Heart left ventricle (tissue), 16 donors: ENCODE measurements around the gene CLPTM1. TPM values are rescaled to one million over a fixed set of nuclear protein-coding genes. Genes with fewer than 3 reads are reported as not detected.
A peak's percentile ranks its signal among the peaks of the same experiment; 100 is the strongest.

Source experiments
- ATAC-seq, 4 donors: fragments of 200-7000 bp; cut with Tn5 transposase; one replicate each; pipeline ENCODE4 v1.9.1; 2020 to 2022; ENCODE audit warnings: moderate library complexity in 4 of 4, mild to moderate bottlenecking in 3 of 4, moderate number of reproducible peaks in 1 of 4
- DNase-seq, 5 donors: peaks; one replicate each; pipeline ENCODE4 v3.0.0-alpha.2; 2020
- H3K27ac ChIP-seq, 12 donors: fragments of 200-600 bp; sonication (generic) in 4 of 12; one replicate each; pipeline versions ENCODE4 v1.5.0 to v1.8.0; 2016 to 2022; ENCODE audit warnings: mild to moderate bottlenecking in 2 of 12
- H3K27me3 ChIP-seq, 9 donors: fragments of 200-600 bp; sonication (generic) in 2 of 9; one replicate each; pipeline versions ENCODE4 v1.5.1 to v1.8.0; 2016 to 2022; ENCODE audit warnings: mild to moderate bottlenecking in 3 of 9
- H3K36me3 ChIP-seq, 9 donors: fragments of 200-600 bp; sonication (generic) in 2 of 9; one replicate each; pipeline versions ENCODE4 v1.5.0 to v1.8.0; 2018 to 2022; ENCODE audit warnings: mild to moderate bottlenecking in 2 of 9
- H3K4me1 ChIP-seq, 12 donors: fragments of 200-600 bp; sonication (generic) in 4 of 12; one replicate each; pipeline versions ENCODE4 v1.5.0 to v1.8.0; 2016 to 2022; ENCODE audit warnings: mild to moderate bottlenecking in 3 of 12
- H3K4me3 ChIP-seq, 12 donors: fragments of 200-600 bp; sonication (generic) in 4 of 12; one replicate each; pipeline versions ENCODE4 v1.5.0 to v1.8.0; 2017 to 2022; ENCODE audit warnings: mild to moderate bottlenecking in 9 of 12, moderate library complexity in 4 of 12
- H3K9me3 ChIP-seq, 12 donors: fragments of 200-600 bp; sonication (generic) in 4 of 12; one replicate each; pipeline versions ENCODE4 v1.5.0 to v1.8.0; 2016 to 2022; ENCODE audit warnings: mild to moderate bottlenecking in 1 of 12
- POLR2A ChIP-seq, 2 donors: fragments of 450-650 bp; IDR thresholded peaks; one replicate each; pipeline ENCODE4 v1.6.1; 2017; ENCODE audit warnings: antibody characterized with exemption in 2 of 2, mild to moderate bottlenecking in 2 of 2, moderate library complexity in 2 of 2
- WGBS, 4 donors: extraction: QIAGEN DNeasy Blood & Tissue Kit in 2 of 4; methylation state at CpG; one replicate each; pipeline versions ENCODE4 v1.1.5 to v1.1.7; 2013 to 2018; 5-methylcytosine and 5-hydroxymethylcytosine counted together
- intact Hi-C, 10 donors: fragments of 100-400 bp; cut with DNase I; formaldehyde crosslinking; loops; one replicate each; pipeline versions ENCODE4 v1.11.1 to v1.14.2; 2022
- polyA plus RNA-seq, 2 donors: library from polyadenylated mRNA; stranded (reverse); fragments of 200-250 nt; gene quantifications; one replicate each; pipeline ENCODE4 v1.2.3, GENCODE V29; 2013
- total RNA-seq, 9 donors: library from RNA; depleted of rRNA in 2 of 9; stranded (reverse); fragments of >200 nt in 2 of 9; fragmentation: NEBNext Ultra II Directional in 3 of 9; extraction: Animal tissue kit (Norgen Biotek cat#: 25700) in 3 of 9; gene quantifications; one replicate each; pipeline versions ENCODE4 v1.1.0 to v1.2.4, GENCODE V29; 2016 to 2023
- TF ChIP-seq, protein P1 (sequence below), 12 donors: fragments of 200-600 bp; sonication (generic) in 4 of 12; IDR thresholded peaks; one replicate each; pipeline versions ENCODE4 v1.5.0 to v1.8.0; 2018 to 2022; ENCODE audit warnings: antibody characterized with exemption in 12 of 12, mild to moderate bottlenecking in 5 of 12
- donor health status: ischemic (EF 13 %, LVEDD 7.1; RV severe dilation, severe dysfunction).
- donor health status: healthy with polysubstance abuse.
- donor health status: DM: no; HTN: yes; CAD: no.
- donor health status: DM: no; HTN: no; CAD: no.
- donor health status: ischemic (EF 25% LVEDD 6.9; RV normal size, moderate dysfunction).
- donor health status: ischemic (EF 25% LVEDD 5.7; RV mildly dilated, moderate dysfunction).
- donor health status: healthy.
- donor health status: DM: yes; HTN: yes; CAD: no.
- donor health status: ischemic (EF 35%, LVEDD 5.7; RV mildly dilated, moderate dysfunction).
- donor health status: nonischemic (EF 11% LVEDD 7.7; RV severe dilation, severe dysfunction).
- donor health status: DM: yes; HTN: yes; CAD: no.
- donor health status: PGD.
- donor health status: ischemic (EF 29% LVEDD 5.4; RV normal size, mild dysfunction).
- donor health status: nonischemic (EF 23%, LVEDD 6.1; RV moderate dilation, normal function).

Gene CLPTM1
- total and polyA plus RNA-seq, 11 donors: 89.2 to 120 (median 96.0) TPM

- DNase-seq (no peak), ATAC-seq (no peak)
- H3K4me1 ChIP-seq: peaks cover 0 to 15% (median 0%) of the 10 kb centered on the region in 12 donors
- no peak overlapping the region for H3K4me3 ChIP-seq
- H3K36me3 ChIP-seq: no peaks in the 10 kb centered on the region
- no peak overlapping the region for H3K27ac ChIP-seq
- TF ChIP-seq, protein P1, sequence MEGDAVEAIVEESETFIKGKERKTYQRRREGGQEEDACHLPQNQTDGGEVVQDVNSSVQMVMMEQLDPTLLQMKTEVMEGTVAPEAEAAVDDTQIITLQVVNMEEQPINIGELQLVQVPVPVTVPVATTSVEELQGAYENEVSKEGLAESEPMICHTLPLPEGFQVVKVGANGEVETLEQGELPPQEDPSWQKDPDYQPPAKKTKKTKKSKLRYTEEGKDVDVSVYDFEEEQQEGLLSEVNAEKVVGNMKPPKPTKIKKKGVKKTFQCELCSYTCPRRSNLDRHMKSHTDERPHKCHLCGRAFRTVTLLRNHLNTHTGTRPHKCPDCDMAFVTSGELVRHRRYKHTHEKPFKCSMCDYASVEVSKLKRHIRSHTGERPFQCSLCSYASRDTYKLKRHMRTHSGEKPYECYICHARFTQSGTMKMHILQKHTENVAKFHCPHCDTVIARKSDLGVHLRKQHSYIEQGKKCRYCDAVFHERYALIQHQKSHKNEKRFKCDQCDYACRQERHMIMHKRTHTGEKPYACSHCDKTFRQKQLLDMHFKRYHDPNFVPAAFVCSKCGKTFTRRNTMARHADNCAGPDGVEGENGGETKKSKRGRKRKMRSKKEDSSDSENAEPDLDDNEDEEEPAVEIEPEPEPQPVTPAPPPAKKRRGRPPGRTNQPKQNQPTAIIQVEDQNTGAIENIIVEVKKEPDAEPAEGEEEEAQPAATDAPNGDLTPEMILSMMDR (IDR thresholded peaks at IDR 0.05): no peak
- no peak for TF ChIP-seq POLR2A (IDR thresholded peaks at IDR 0.05)
- intact Hi-C loops: no loop called here
- H3K27me3 ChIP-seq: no peaks in the 10 kb centered on the region
- WGBS, 4 donors: 84 to 93% (median 85%) methylated on average over 4 of the region's 4 CpGs
- no peaks in the 10 kb centered on the region for H3K9me3 ChIP-seq
Observed at GRCh38 chr19:44931541-44931940, 23.6 kb upstream of the CLPTM1 start.

GRCh38 chr19:44939668-44940067 lies 15.5 kb upstream of the CLPTM1 start:
- Histone ChIP-seq H3K27me3 (no peaks in the 10 kb centered on the region), H3K9me3 (no peaks in the 10 kb centered on the region), H3K36me3 (no peaks in the 10 kb centered on the region), H3K4me1 (peaks cover 0 to 12% (median 0%) of the 10 kb centered on the region in 12 donors), H3K27ac (no peak overlapping the region), H3K4me3 (no peak overlapping the region)
- WGBS, 4 donors: 71 to 88% (median 81%) methylated on average over 5 of the region's 5 CpGs
- intact Hi-C loops: no loop called here
- TF ChIP-seq POLR2A (IDR thresholded peaks at IDR 0.05): no peak
- TF ChIP-seq, protein P1 (IDR thresholded peaks at IDR 0.05): no peak
- no peak for ATAC-seq
- DNase-seq: peak in 1 of 5 donors; percentile 5

GRCh38 chr19:44942067-44942571 lies 13.1 kb upstream of the CLPTM1 start, which contains the start of gene APOC4:
TSS of gene APOC4 (plus strand) at chr19:44942237. CDS start at chr19:44942278, 41 bp downstream.
- no peaks in the 10 kb centered on the region for H3K27me3 ChIP-seq
- intact Hi-C loops: no loop called here
- 88 to 91% (median 88%) methylated on average over 14 of the region's 14 CpGs for WGBS, 4 donors

GRCh38 chr19:44943801-44944249 lies 11.4 kb upstream of the CLPTM1 start:
- WGBS, 4 donors: 39 to 50% (median 42%) methylated on average over 10 of the region's 10 CpGs
- peak overlapping the region in 1 of 12 donors; percentile 46 for H3K27ac ChIP-seq
- intact Hi-C loops: no loop called here

More at GRCh38 chr19:44942067-44942571, 13.1 kb upstream of the CLPTM1 start, which contains the start of gene APOC4:
- ATAC-seq (no peak), DNase-seq (peak in 1 of 5 donors; percentile 28)
- Histone ChIP-seq H3K27ac (no peak within 1 kb of the TSS), H3K4me1 (peaks cover 0 to 10% (median 0%) of the 10 kb centered on the region in 12 donors), H3K4me3 (no peak within 1 kb of the TSS), H3K36me3 (no peaks in the 10 kb centered on the region), H3K9me3 (no peaks in the 10 kb centered on the region)
- no peak for TF ChIP-seq POLR2A (IDR thresholded peaks at IDR 0.05)
- TF ChIP-seq, protein P1 (IDR thresholded peaks at IDR 0.05): no peak

More at GRCh38 chr19:44943801-44944249, 11.4 kb upstream of the CLPTM1 start:
- no peaks in the 10 kb centered on the region for H3K9me3 ChIP-seq
- H3K4me1 ChIP-seq: peaks cover 0 to 10% (median 0%) of the 10 kb centered on the region in 12 donors
- TF ChIP-seq, protein P1 (IDR thresholded peaks at IDR 0.05): no peak
- TF ChIP-seq POLR2A (IDR thresholded peaks at IDR 0.05): no peak
- H3K4me3 ChIP-seq: no peak overlapping the region
- DNase-seq (peak; percentile 54 to 67 (median 61)), ATAC-seq (peak in 3 of 4 donors; percentile 53 to 76 (median 70))
- no peaks in the 10 kb centered on the region for H3K27me3 ChIP-seq
- peaks cover 0 to 5% (median 0%) of the 10 kb centered on the region in 9 donors for H3K36me3 ChIP-seq
